HCT116 (cell line): ENCODE data around the gene TMEM139. TPM values are rescaled to one million over a fixed set of nuclear protein-coding genes. Genes with fewer than 3 reads are reported as not detected.

Experiments used
- ATAC-seq: fragments of 200-7000 bp; cut with Tn5 transposase; 2 replicates; pipeline ENCODE4 v1.9.1; 2020; ENCODE audit warnings: mild to moderate bottlenecking, moderate library complexity
- BruUV-seq: library from RNA; stranded (reverse); fragments of 400-500 nt; replicated peaks from 2 replicates; lab custom pipeline; 2021; lab: Mats Ljungman, UMichigan
- CTCF ChIA-PET: fragments of 300-600 bp; sonication (Branson Sonifier 250); formaldehyde crosslinking; loops from one replicate; lab custom pipeline; 2021; ENCODE audit warnings: antibody characterized with exemption; lab: Charles Lee
- POLR2A ChIA-PET: fragments of 300-600, 350-600 bp; sonication (Branson Sonifier 250); formaldehyde crosslinking; loops from one replicate; lab custom pipeline; 2021; ENCODE audit warnings: antibody characterized with exemption; lab: Charles Lee
- RAD21 ChIA-PET, 2 experiments: fragments of 300-600 bp; sonication (Branson Sonifier 250); formaldehyde crosslinking; loops; one replicate each; lab custom pipeline; 2023; ENCODE audit warnings: low total read pairs in 2 of 2; ENCODE audit not compliant: uncharacterized antibody in 2 of 2, unreplicated experiment in 2 of 2, low non-redundant PET in 1 of 2; lab: Charles Lee
- DNase-seq: peaks from one replicate; pipeline ENCODE4 v3.0.0-alpha.2; 2010; ENCODE audit warnings: low read depth, low spot score
- H2AFZ ChIP-seq: fragments of 200-600 bp; shearing (Covaris generic), sonication (generic); 2 replicates; pipeline ENCODE4 v1.6.1; 2017; ENCODE audit warnings: low read depth, mixed run types, mixed read lengths, antibody characterized with exemption, low read length; ENCODE audit not compliant: poor library complexity, severe bottlenecking
- H3K27ac ChIP-seq: 2 replicates; pipeline ENCODE4 v1.5.1; 2012; ENCODE audit warnings: low read depth, low read length
- H3K27me3 ChIP-seq: fragments of 200-600 bp; sonication (generic); 2 replicates; pipeline ENCODE4 v1.6.1; 2016; ENCODE audit warnings: mixed run types, low read length, mixed read lengths; ENCODE audit not compliant: insufficient read depth
- H3K36me3 ChIP-seq, 2 experiments: fragments of 200-500 bp in 1 of 2; fragments of 200-600 bp in 1 of 2; sonication (Bioruptor generic) in 1 of 2; sonication (generic) in 1 of 2; 2 replicates each; pipeline versions ENCODE4 v1.5.1 to v1.6.1; 2014 to 2016; ENCODE audit warnings: low read length in 2 of 2, inconsistent platforms in 1 of 2, mixed read lengths in 1 of 2, mixed run types in 1 of 2; ENCODE audit not compliant: insufficient read depth in 2 of 2, control insufficient read depth in 1 of 2
- H3K4me1 ChIP-seq, 2 experiments: fragments of 200-600 bp in 1 of 2; sonication (generic) in 1 of 2; 2 replicates each; pipeline versions ENCODE4 v1.5.1 to v1.6.1; 2012 to 2017; ENCODE audit warnings: low read length in 2 of 2, inconsistent platforms in 1 of 2, mild to moderate bottlenecking in 1 of 2, mixed read lengths in 1 of 2, mixed run types in 1 of 2, moderate library complexity in 1 of 2; ENCODE audit not compliant: insufficient read depth in 2 of 2, control insufficient read depth in 1 of 2
- H3K4me2 ChIP-seq: fragments of 200-600 bp; sonication (generic); 2 replicates; pipeline ENCODE4 v1.6.1; 2017; ENCODE audit warnings: mixed run types, low read length, mixed read lengths
- H3K4me3 ChIP-seq, 2 experiments: fragments of 200-600 bp in 1 of 2; sonication (generic) in 1 of 2; replicated peaks in 1 of 2; 2 replicates each; pipeline ENCODE4 v1.5.1; 2011 to 2016; ENCODE audit warnings: low read length in 2 of 2, control low read depth in 1 of 2, low read depth in 1 of 2, mild to moderate bottlenecking in 1 of 2, mixed read lengths in 1 of 2, mixed run types in 1 of 2
- H3K79me2 ChIP-seq: fragments of 200-600 bp; sonication (generic); 2 replicates; pipeline ENCODE4 v1.6.1; 2017; ENCODE audit warnings: mild to moderate bottlenecking, mixed run types, low read length, moderate library complexity, mixed read lengths; ENCODE audit not compliant: insufficient read depth
- H3K9ac ChIP-seq: fragments of 200-600 bp; sonication (generic); 2 replicates; pipeline ENCODE4 v1.6.1; 2016; ENCODE audit warnings: low read length, mixed read lengths
- H3K9me2 ChIP-seq: fragments of 200-600 bp; sonication (generic), shearing (Covaris generic); 2 replicates; pipeline ENCODE4 v1.6.1; 2017; ENCODE audit warnings: mixed run types, mild to moderate bottlenecking, moderate library complexity; ENCODE audit not compliant: insufficient read depth
- H3K9me3 ChIP-seq, 2 experiments: fragments of 200-500 bp in 1 of 2; fragments of 200-600 bp in 1 of 2; sonication (Bioruptor generic) in 1 of 2; sonication (generic) in 1 of 2; 2 replicates each; pipeline ENCODE4 v1.6.1; 2014 to 2017; ENCODE audit warnings: low read length in 2 of 2, mixed read lengths in 2 of 2, inconsistent platforms in 1 of 2, low read depth in 1 of 2, mild to moderate bottlenecking in 1 of 2, mixed run types in 1 of 2, moderate library complexity in 1 of 2; ENCODE audit not compliant: control insufficient read depth in 1 of 2, insufficient read depth in 1 of 2
- H4K20me1 ChIP-seq: fragments of 200-600 bp; sonication (generic), shearing (Covaris generic); 2 replicates; pipeline ENCODE4 v1.6.1; 2017; ENCODE audit warnings: mixed run types, mild to moderate bottlenecking, moderate library complexity; ENCODE audit not compliant: insufficient read depth
- CBX3 ChIP-seq: IDR thresholded peaks from 2 replicates; pipeline ENCODE4 v1.6.1; 2012; ENCODE audit warnings: low read depth
- EGR1 ChIP-seq: IDR thresholded peaks from 2 replicates; pipeline ENCODE4 v1.6.1; 2012; ENCODE audit warnings: low read depth
- ELF1 ChIP-seq: IDR thresholded peaks from 2 replicates; pipeline ENCODE4 v1.6.1; 2012; ENCODE audit warnings: low read depth, borderline replicate concordance
- FOSL1 ChIP-seq: IDR thresholded peaks from 2 replicates; pipeline ENCODE4 v1.6.1; 2012; ENCODE audit warnings: low read depth
- POLR2A ChIP-seq: IDR thresholded peaks from 2 replicates; pipeline ENCODE4 v1.7.0; 2011; ENCODE audit warnings: borderline replicate concordance; ENCODE audit not compliant: insufficient read depth, insufficient read length; ENCODE audit errors: extremely low read depth
- SIN3A ChIP-seq: IDR thresholded peaks from 2 replicates; pipeline ENCODE4 v1.6.1; 2012; ENCODE audit warnings: low read depth
- ZBTB33 ChIP-seq: IDR thresholded peaks from 2 replicates; pipeline ENCODE4 v1.6.1; 2011; ENCODE audit warnings: mild to moderate bottlenecking, low read length, moderate library complexity; ENCODE audit not compliant: insufficient replicate concordance; ENCODE audit errors: extremely low read depth
- ZFX ChIP-seq: fragments of 450-650 bp; IDR thresholded peaks from 2 replicates; pipeline ENCODE4 v1.6.1; 2017
- ZNF274 ChIP-seq: fragments of 200-500 bp; sonication (Bioruptor generic); IDR thresholded peaks from 2 replicates; pipeline ENCODE4 v1.6.1; 2014; ENCODE audit warnings: mild to moderate bottlenecking, low read depth, low read length, inconsistent platforms
- intact Hi-C: fragments of 100-400 bp; cut with micrococcal nuclease; formaldehyde crosslinking; loops from 2 replicates; pipeline ENCODE4 v1.10.0; 2022
- total RNA-seq: library from RNA; stranded (reverse); gene quantifications from one replicate; pipeline ENCODE4 v1.2.1, GENCODE V29; 2021; ENCODE audit not compliant: unreplicated experiment
- TF ChIP-seq, protein P1 (sequence below): IDR thresholded peaks from 2 replicates; pipeline ENCODE4 v1.6.1; 2012
- TF ChIP-seq, protein P2 (sequence below): IDR thresholded peaks from 2 replicates; pipeline ENCODE4 v1.6.1; 2012; ENCODE audit warnings: low read depth
- TF ChIP-seq, protein P3 (sequence below), 3 experiments: fragments of 200-600 bp in 1 of 3; sonication (generic) in 1 of 3; IDR thresholded peaks in 2 of 3; conservative IDR thresholded peaks in 1 of 3; 2 replicates each; pipeline ENCODE4 v1.5.1; 2012 to 2017; ENCODE audit warnings: low read depth in 2 of 3, low read length in 2 of 3, antibody characterized with exemption in 1 of 3, borderline replicate concordance in 1 of 3, control low read depth in 1 of 3, mild to moderate bottlenecking in 1 of 3, mixed read lengths in 1 of 3, mixed run types in 1 of 3, moderate library complexity in 1 of 3; ENCODE audit not compliant: insufficient read depth in 1 of 3
- TF ChIP-seq, protein P4 (sequence below): IDR thresholded peaks from 2 replicates; pipeline ENCODE4 v1.6.1; 2012

The TMEM139 gene
- total RNA-seq, 1 experiment from 2014 or later, result 9.9 TPM

DNA sequence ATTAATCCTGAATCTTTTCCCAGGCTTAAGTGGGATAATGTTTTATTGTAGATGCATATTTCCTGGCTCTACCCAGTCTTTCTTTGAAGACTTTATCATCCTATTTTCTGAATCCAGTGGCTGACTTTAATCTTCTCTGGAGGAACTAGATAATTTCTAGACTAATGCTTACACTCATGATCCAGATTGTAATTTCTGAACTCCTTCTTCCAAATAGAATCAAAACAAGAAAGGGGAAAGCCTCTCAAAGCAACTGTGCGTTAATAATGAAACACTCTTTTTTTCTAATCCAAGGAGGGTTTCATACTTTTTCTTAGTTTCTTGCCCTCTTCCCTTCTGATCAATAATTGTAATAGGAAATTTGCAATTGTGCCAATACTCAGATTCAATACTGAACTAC lies 13.5 kb upstream of the TMEM139 start:
- TF ChIP-seq, protein P1, sequence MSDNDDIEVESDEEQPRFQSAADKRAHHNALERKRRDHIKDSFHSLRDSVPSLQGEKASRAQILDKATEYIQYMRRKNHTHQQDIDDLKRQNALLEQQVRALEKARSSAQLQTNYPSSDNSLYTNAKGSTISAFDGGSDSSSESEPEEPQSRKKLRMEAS, result no peak
- TF ChIP-seq ELF1, result no peak
- no peak for TF ChIP-seq SIN3A
- TF ChIP-seq EGR1, result no peak
- TF ChIP-seq, protein P2, sequence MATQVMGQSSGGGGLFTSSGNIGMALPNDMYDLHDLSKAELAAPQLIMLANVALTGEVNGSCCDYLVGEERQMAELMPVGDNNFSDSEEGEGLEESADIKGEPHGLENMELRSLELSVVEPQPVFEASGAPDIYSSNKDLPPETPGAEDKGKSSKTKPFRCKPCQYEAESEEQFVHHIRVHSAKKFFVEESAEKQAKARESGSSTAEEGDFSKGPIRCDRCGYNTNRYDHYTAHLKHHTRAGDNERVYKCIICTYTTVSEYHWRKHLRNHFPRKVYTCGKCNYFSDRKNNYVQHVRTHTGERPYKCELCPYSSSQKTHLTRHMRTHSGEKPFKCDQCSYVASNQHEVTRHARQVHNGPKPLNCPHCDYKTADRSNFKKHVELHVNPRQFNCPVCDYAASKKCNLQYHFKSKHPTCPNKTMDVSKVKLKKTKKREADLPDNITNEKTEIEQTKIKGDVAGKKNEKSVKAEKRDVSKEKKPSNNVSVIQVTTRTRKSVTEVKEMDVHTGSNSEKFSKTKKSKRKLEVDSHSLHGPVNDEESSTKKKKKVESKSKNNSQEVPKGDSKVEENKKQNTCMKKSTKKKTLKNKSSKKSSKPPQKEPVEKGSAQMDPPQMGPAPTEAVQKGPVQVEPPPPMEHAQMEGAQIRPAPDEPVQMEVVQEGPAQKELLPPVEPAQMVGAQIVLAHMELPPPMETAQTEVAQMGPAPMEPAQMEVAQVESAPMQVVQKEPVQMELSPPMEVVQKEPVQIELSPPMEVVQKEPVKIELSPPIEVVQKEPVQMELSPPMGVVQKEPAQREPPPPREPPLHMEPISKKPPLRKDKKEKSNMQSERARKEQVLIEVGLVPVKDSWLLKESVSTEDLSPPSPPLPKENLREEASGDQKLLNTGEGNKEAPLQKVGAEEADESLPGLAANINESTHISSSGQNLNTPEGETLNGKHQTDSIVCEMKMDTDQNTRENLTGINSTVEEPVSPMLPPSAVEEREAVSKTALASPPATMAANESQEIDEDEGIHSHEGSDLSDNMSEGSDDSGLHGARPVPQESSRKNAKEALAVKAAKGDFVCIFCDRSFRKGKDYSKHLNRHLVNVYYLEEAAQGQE, result no peak
- TF ChIP-seq, protein P3, sequence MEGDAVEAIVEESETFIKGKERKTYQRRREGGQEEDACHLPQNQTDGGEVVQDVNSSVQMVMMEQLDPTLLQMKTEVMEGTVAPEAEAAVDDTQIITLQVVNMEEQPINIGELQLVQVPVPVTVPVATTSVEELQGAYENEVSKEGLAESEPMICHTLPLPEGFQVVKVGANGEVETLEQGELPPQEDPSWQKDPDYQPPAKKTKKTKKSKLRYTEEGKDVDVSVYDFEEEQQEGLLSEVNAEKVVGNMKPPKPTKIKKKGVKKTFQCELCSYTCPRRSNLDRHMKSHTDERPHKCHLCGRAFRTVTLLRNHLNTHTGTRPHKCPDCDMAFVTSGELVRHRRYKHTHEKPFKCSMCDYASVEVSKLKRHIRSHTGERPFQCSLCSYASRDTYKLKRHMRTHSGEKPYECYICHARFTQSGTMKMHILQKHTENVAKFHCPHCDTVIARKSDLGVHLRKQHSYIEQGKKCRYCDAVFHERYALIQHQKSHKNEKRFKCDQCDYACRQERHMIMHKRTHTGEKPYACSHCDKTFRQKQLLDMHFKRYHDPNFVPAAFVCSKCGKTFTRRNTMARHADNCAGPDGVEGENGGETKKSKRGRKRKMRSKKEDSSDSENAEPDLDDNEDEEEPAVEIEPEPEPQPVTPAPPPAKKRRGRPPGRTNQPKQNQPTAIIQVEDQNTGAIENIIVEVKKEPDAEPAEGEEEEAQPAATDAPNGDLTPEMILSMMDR (IDR thresholded peaks at IDR 0.05 in 2 of 3, conservative IDR thresholded peaks at IDR 0.05 in 1 of 3; ENCODE audit: borderline replicate concordance in 1 of 3, insufficient read depth in 1 of 3, low read depth in 2 of 3, low read length in 2 of 3), result no peak
- no peak for TF ChIP-seq ZFX
- no peak for TF ChIP-seq ZNF274
- TF ChIP-seq CBX3, result no peak
- TF ChIP-seq, protein P4, sequence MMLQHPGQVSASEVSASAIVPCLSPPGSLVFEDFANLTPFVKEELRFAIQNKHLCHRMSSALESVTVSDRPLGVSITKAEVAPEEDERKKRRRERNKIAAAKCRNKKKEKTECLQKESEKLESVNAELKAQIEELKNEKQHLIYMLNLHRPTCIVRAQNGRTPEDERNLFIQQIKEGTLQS, result no peak
- no peak for TF ChIP-seq ZBTB33
- no peak for TF ChIP-seq POLR2A
- TF ChIP-seq FOSL1, result no peak
- CTCF ChIA-PET, result no interaction called here

More for the DNA sequence above, 13.5 kb upstream of the TMEM139 start:
- Histone ChIP-seq H3K36me3 (peaks cover 5 to 10% of the 10 kb centered on the region in 2 experiments; a peak in 3 of 4 replicates), H3K27ac (no peak overlapping the region), H3K4me2 (no peak overlapping the region), H2AFZ (no peak overlapping the region), H3K4me3 (no peak overlapping the region), H3K27me3 (no peaks in the 10 kb centered on the region), H3K9ac (no peak overlapping the region), H3K79me2 (no peaks in the 10 kb centered on the region), H4K20me1 (no peaks in the 10 kb centered on the region), H3K9me2 (no peaks in the 10 kb centered on the region), H3K9me3 (no peaks in the 10 kb centered on the region), H3K4me1 (no peaks in the 10 kb centered on the region)
- intact Hi-C loops, result no loop called here
- POLR2A ChIA-PET, result no interaction called here
- RAD21 ChIA-PET, result no interaction called here
- ATAC-seq (no peak), DNase-seq (no peak)
- BruUV-seq, result no TSS peak
